Measurements from ENCODE around the gene RIMOC1.

DNA sequence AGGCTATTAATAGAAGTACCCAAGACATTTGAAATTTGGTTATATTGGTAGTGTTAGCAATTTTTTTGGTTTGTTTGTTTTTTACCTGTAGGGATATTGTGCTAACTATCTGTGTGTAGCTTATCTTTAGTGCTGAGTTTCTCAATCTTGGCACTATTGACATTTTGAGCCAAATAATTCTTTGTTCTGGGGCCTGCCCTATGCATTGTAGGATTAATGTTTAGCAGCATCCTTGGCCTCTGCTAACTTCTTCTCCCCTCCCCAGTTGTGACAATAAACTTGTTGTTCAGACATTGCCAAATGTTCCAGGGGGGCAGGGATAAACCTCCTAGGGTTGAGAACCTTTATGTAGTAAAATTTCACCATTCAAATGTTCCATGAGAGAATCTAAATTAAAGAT lies 24.9 kb downstream of the RIMOC1 start:
- TF ChIP-seq POLR2A (IDR thresholded peaks at IDR 0.05; ENCODE audit: extremely low read depth, insufficient read length) (no peak), MYC (IDR thresholded peaks at IDR 0.05; ENCODE audit: low read depth, low read length) (no peak)
- TF ChIP-seq, protein P1, sequence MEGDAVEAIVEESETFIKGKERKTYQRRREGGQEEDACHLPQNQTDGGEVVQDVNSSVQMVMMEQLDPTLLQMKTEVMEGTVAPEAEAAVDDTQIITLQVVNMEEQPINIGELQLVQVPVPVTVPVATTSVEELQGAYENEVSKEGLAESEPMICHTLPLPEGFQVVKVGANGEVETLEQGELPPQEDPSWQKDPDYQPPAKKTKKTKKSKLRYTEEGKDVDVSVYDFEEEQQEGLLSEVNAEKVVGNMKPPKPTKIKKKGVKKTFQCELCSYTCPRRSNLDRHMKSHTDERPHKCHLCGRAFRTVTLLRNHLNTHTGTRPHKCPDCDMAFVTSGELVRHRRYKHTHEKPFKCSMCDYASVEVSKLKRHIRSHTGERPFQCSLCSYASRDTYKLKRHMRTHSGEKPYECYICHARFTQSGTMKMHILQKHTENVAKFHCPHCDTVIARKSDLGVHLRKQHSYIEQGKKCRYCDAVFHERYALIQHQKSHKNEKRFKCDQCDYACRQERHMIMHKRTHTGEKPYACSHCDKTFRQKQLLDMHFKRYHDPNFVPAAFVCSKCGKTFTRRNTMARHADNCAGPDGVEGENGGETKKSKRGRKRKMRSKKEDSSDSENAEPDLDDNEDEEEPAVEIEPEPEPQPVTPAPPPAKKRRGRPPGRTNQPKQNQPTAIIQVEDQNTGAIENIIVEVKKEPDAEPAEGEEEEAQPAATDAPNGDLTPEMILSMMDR (IDR thresholded peaks at IDR 0.05; ENCODE audit: low read depth, low read length), result no peak

All from NB4 (cell line).